GM19025 (cell line): ENCODE results near the gene CD3D.

Experiments
- ATAC-seq: cut with Tn5 transposase; IDR thresholded peaks from one replicate; pipeline ENCODE4 v1.9.1; 2021; ENCODE audit warnings: mild to moderate bottlenecking, low read depth, moderate library complexity; ENCODE audit not compliant: unreplicated experiment

CD3D gene

DNA sequence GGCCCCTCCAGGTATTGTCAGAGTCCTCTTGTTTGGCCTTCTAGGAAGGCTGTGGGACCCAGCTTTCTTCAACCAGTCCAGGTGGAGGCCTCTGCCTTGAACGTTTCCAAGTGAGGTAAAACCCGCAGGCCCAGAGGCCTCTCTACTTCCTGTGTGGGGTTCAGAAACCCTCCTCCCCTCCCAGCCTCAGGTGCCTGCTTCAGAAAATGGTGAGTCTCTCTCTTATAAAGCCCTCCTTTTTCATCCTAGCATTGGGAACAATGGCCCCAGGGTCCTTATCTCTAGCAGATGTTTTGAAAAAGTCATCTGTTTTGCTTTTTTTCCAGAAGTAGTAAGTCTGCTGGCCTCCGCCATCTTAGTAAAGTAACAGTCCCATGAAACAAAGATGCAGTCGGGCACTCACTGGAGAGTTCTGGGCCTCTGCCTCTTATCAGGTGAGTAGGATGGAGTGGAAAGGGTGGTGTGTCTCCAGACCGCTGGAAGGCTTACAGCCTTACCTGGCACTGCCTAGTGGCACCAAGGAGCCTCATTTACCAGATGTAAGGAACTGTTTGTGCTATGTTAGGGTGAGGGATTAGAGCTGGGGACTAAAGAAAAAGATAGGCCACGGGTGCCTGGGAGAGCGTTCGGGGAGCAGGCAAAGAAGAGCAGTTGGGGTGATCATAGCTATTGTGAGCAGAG is 37.8 kb downstream of the CD3D start, which contains the start of gene CD3E:
Gene CD3E (plus strand): TSS at position 163 of the 681 bp plus-strand sequence. CDS start 223 bp downstream, at position 386.
- no peak for ATAC-seq

DNA sequence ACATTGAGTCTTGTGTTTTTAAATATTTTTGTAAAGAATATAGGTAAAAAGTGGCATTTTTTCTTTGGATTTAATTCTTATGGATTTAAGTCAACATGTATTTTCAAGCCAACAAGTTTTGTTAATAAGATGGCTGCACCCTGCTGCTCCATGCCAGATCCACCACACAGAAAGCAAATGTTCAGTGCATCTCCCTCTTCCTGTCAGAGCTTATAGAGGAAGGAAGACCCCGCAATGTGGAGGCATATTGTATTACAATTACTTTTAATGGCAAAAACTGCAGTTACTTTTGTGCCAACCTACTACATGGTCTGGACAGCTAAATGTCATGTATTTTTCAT is 38.3 kb downstream of the CD3D start:
- ATAC-seq = no peak

- ATAC-seq = no peak
Measured at GRCh38 chr11:118301600-118302195, 40.8 kb downstream of the CD3D start.

- no peak for ATAC-seq
Measured at GRCh38 chr11:118295815-118296454, 46.6 kb downstream of the CD3D start.

GRCh38 chr11:118295199-118295598 is 47.3 kb downstream of the CD3D start:
- no peak for ATAC-seq

DNA sequence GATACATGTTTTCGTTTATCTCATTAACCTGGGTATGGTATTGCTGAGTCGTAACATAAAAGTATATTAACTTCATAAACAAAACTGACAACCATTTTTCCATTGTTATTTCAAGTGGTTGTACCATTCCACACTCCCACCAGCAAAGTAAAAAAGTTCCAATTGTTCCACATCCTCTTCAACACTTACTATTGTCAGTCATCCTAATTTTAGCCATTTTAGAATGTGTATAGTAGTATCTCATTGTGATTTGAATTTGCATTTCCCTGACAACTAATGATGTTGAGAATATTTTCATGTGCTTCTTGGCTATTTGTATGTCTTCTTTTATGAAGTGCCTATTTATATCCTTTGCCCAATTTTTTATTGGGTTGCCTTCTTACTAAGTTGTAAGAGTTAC is 48.5 kb downstream of the CD3D start:
- ATAC-seq = no peak

DNA sequence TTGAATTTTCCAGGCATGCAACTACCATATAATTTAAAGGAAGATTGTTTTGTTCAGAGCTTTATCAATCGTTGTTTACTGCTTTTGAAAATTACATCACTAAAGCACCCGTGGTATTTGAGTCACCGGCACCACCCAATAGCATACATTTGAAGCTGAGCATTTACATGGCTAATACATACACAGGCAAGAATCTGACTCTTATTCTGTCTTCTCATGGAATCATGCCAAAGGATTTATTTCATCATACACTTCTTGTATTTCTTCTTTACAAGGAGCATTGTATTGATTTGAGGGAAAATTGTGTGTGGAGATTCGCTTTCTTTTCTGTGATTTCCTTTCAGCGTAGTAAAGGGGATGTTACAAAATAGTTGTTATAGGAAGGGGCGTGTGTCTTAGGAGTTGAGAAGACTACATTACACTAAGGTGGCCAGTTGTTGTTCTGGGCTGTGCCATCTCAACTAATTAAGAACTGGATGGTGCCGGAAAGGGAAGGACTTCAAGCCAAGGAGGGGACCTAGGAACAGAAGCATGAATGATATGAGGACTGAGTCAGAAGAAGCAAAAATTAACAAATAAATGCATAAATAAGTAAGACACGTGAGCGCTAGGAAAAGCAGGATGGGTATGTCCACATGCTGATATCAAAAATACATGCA is 50.9 kb downstream of the CD3D start:
- no peak for ATAC-seq

- ATAC-seq = no peak
Measured at GRCh38 chr11:118290923-118291322, 51.6 kb downstream of the CD3D start.

DNA sequence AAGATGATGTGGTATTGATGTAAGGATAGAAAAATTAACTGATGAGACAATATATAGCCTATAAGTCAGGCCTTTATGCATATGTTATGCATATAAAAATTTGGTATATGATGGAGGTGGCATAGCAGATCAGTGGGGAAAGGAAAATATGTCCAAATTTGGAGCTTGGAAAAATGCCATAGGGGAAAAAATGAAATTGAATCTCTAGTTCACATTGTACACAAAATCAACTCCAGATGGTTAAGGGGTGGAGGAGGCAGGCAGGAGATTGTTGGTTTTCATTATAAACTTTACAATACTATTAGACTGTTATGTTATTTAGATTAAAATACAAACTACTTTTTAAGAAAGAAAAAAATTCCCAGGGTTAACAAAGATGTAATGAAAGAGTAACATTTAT is 53.1 kb downstream of the CD3D start:
- ATAC-seq = no peak
